SHP77 (cell line): ENCODE data around the gene DUS1L.
A peak's percentile ranks its signal among the peaks of the same experiment; 100 is the strongest.

Experiments used
- DNase-seq, 2 experiments: peaks; one replicate each; lab custom pipeline; 2025; lab: John Stamatoyannopoulos, UW

The DUS1L gene

DNA sequence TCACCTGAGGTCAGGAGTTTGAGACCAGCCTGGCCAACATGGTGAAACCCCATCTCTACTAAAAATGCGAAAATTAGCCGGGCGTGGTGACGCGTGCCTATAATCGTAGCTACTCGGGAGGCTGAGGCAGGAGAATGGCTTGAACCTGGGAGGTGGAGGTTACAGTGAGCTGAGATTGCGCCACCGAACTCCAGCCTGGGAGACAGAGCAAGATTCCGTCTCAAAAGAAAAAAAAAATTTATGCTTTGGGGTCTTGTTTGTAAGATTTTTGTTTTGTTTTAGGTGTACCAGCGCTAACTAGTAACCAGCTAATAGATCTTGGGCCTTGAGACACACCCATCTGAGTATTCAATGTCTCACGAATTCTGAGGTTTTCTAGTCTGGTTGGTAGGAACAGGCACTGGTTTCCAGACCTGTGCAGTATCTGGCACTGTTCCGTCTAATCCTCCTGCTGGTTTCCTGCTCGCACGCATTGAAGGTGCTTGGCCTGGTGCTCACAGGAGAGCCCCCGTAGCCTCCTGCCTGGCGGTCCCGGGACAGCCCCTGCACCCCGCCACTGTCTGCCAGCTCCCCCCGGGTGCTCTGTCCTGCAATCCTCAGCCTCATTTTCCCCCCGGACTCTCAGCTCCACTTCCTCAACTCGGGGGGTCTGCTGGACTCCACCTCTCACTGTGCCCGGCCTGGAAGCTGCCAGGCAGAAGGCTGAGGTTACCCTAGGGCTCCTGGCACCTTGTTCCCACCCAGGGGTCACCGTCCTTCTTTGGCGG lies 10.6 kb upstream of the DUS1L start:
- no peak for DNase-seq

DNA sequence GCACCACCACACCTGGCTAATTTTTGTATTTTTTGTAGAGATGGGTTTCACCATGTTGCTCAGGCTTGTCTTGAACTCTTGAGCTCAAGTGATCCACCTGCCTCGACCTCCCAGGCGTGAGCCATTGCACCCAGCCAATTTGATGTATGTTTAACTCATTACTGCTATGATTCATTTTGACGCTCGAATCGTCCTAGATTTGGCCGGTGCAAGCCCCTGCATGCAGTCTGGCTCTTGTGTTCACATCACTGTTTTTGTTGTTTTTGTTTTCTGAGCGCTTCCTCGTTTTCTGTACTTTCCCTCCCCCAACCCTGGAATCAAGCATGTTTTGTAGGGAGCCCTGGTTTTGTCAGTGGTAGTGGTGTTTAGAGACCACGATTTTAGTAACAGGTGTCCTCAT lies 7.8 kb upstream of the DUS1L start:
- no peak for DNase-seq

DNA sequence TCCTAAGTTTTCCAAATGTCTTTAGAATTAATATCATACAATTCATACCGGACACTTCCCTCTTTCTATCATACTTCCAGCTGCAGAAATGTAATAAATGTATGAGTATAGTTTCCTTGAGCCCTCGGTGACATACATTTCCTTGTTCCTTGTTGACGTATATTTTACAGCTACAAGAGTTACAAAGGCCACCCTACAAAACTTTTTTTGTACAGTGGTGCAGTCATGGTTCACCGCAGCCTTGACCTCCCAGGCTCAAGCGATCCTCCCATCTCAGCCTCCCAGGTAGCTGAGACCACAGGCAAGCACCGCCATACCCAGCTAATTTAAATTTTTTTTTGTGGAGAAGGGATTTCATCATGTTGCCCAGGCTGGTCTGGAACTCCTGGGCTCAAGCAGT lies 7.2 kb upstream of the DUS1L start:
- no peak for DNase-seq

DNA sequence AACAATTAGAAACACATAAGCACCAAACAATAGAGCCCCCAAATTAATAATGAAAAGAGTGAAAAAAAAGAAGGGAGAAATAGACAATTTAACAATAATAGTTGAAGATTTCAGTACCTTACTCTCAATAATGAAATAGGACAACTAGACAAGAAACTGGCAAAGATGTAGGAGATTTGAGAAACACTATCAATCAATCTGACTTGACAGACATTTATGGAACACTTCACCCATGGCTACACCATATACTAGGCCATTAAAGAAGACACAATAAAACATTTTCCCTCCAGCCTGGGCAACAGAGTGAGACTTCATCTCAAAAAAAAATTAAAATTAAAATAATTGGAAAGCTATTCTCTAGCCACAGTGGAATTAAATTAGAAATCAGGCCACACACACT lies 5.0 kb upstream of the DUS1L start:
- DNase-seq, result no peak

DNA sequence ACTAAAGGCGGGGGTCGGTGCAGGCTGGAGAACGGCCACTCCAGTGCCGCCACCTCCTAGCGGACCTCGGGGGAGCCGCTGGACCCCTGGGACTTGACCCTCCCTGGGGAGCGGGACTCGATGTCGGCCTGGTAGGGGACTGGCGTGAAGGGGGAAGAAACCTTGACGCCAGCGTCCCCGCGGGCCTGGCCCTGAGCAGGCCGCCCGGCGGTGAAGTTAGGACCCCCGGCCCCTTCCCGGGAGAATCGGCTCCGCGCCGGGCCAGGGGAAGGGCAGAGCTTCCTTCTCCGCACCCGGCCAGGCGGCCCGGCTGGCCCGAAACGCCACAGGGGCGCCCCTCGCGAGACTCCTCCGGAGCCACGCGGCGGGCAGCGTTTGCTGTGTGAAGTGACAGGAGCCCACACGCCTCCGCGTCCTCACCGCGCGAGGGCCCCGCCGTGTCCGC lies 389 bp downstream of the DUS1L start:
- DNase-seq, result no peak

DNA sequence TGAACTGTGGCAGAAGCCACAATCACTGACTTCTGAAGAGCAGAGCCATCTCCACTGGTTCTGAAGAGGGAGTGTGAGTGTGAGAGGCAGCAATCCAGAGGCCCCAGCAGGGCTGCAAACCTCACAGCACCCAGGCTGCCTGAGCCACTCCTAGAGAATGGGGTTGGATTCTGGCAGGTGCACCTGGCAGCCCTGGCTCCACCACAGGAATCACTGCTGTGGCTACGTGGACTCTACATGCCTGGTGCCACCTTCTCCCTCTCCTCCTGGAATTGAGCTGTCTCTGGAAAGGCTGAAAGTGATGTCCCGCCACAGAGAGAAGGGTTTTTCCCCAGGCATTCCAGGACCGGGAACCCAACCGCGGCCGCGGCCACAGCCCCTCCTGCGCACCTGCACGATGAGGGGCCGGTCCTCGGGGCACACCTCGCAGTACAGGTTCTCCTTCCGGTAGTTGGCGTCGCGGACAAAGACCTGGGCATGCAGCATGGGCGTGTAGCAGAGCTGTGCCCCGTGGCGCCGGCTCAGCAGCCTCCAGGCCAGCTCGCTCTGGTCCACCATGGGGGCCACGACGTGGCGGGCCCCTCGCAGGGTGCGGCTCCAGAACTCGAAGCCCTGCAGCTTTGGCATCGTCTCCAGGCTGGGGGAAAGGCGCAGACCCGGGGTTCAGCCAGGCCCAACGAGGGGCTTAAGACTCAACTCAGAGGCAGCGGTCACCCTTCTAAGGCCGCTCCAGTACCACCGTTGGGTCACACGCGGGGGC lies 991 bp downstream of the DUS1L start:
- DNase-seq, result peak in 1 of 2 experiments; percentile 33

DNA sequence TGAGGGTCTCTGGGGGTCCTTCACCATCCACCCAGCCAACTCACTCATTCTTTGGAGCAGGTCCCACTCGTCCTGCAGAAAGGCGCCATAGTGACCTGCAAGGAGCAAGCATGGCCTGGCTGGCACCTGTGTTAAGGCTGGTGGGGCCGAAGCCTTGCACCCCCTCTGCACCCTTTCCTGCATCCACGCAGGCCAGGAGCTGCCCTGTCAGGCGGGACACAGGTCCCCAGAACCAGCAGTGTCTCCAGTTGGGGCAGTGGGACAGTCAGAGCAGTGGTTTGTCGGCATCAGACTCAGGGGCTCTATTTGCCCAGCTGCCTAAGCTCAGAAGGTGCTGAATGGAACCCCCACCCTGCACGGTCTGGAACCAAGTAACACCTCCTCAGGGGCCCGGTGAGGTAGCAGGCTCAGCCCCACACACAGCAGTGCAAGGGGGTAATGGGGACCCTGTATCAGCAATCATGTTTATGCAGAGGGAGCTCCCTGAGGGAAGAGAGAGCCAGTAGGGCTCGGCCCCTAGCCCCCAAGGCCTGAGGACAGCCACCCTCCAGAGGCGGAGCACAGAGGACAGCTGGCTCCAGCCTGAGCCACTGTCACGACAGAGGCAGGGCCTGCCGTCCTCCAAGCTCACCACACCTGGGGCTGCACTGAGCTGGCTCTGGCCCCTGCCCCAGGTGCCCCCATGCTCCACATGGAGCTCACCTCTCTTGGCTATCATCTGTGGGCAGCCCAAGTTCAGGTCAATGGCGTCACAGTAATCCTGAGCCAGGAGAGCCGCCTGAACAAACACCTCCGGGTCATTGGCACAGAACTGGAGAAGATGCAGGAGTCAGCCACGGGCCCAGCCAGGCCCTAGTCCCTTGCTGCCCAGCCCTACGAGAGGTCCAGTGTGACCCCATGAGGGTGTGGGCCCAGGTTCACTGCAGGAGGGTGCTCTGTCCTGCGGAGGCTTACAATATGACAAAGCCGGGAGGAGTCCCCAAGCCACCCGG lies 1.9 kb downstream of the DUS1L start:
- no peak for DNase-seq

DNA sequence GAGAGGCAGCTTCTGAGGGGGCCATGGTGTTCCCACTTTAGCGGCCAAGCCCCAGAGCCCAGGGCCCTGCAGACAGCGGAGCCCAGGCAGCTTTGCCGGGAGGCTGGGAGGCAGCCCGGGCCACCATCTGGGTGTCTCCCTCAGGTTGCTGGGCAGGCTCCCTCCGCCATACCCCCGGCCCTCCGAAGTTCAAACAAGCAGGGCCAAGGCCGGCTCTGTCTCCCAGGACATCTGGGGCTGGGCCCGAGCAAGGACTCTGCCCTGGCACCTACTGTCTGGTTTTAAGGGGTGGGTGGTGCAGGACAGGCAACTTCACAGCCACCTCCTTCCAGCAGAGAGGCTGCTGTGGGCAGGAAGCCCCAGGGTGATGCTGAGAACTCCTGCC lies 2.6 kb downstream of the DUS1L start:
- no peak for DNase-seq

DNA sequence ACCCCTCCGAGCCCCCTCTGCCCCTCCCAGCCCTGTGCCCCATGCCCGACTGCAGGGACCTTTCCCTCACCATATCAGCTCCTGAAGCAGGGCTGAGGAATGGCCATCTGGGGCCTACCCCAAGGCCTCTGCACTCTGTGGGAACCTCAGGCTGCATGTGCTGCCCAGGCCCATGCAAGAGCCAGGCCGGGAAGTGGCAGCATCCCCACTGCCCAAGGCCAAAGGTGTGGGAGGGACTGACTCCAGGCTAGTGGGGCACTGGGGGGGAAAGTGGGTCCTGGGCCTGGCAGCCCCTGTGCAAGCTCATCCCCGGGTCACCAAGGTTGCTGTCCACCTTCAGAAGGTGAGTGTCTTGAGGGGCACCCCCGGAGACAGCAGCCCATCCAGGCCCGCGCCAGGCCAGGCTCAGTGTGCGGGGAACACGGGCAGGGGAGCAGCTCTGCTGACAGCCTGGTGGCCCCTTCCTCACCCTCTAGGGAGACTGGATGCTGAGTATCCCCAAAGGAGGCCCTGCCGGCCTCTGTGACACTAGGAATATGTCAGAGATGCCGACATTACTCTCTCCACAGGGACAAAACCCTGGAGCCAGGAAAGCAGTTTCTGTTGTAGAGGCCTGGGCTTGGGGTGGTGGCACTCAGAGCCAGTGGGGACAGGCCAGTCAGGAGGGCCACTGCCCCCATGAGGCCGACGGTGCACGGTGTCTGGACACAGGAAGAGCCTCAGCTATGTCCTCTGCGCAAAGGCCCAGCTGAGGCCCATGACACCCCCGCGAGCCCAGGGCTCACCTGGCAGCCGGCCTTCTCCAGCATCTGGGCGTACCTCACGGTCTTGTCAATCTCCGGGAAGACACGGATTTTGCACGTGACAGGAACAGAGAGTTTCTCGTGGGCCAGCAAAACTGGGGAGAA lies 3.3 kb downstream of the DUS1L start:
- DNase-seq, result no peak

DNA sequence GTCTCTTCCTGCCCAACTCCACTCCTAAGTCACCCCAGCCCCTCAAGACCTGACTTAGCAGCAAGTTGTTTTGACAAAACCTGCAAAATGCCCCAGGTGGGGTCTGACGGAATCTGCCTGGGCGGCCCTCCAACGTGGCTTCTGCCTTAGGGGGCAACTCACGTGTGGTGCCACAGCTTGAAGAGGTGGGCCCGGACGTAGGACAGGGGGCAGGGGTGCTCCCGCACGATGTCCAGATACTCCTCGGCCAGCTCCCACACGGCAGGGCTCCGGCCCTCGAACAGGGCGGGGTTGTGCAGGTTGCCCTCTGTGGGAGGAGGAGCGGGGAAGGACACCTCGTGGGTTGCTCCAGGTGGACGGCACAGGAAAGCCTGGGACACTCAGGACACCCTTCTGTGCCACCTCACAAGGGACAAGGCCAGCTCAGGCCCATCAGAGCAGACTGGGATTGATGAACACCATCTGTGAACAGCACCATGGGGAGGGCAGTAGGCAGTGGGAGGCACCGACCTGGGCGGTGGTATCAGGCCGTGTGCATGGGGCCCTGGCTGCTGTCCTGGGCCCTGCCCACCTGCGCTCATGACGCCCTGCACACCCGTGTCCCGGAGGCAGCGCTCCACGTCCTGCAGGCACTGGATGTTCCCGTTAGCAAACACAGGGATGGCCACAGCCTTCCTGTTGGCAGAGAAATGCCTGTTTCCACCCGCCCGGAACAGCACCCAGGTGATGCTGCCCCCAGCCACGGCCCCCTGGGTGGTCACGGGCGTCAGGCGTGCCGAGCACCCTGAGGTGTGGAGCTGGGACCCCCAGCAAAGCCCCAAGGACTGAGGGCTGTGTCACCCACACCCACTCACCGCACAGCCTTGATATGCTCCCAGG lies 4.3 kb downstream of the DUS1L start:
- no peak for DNase-seq

DNA sequence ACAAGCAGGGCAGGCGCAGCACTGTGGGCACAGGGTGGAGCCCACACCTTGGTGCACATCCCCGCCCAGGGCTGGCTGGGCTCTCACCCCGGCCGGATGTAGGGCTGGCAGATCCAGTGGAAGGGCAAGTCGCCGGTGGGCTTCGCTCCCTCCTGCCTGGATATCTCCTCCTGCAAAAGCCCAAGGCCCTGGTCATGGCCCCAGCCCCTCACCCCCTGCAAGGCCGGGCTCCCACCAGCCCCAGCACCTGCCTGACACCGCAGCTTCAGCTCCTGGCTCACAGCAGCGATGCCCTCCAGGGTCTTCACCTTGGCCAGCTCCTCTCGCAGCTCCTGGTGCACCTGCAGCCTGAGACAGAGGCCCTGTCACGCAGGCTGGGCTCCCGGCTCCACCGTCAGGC lies 5.0 kb downstream of the DUS1L start:
- DNase-seq, result no peak

DNA sequence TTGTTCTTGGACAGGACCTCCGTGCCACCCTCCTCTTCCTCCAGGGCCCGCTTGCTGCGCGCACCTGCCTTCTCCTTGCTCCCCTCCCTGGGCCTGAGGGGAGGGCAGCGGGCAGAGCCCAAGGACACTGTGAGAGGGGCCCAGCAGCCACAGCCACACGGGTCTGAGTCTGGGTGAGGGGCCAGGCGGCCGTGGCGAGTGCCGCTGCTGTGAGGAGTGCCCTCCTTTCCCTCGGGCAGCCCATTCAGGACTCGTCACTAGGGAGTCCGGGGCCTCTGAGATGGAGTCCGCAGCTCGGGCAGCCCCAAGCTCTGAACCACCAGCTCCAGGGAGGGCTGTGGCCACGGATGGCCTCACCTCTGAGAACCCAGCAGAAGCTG lies 5.6 kb downstream of the DUS1L start:
- DNase-seq, result no peak

DNA sequence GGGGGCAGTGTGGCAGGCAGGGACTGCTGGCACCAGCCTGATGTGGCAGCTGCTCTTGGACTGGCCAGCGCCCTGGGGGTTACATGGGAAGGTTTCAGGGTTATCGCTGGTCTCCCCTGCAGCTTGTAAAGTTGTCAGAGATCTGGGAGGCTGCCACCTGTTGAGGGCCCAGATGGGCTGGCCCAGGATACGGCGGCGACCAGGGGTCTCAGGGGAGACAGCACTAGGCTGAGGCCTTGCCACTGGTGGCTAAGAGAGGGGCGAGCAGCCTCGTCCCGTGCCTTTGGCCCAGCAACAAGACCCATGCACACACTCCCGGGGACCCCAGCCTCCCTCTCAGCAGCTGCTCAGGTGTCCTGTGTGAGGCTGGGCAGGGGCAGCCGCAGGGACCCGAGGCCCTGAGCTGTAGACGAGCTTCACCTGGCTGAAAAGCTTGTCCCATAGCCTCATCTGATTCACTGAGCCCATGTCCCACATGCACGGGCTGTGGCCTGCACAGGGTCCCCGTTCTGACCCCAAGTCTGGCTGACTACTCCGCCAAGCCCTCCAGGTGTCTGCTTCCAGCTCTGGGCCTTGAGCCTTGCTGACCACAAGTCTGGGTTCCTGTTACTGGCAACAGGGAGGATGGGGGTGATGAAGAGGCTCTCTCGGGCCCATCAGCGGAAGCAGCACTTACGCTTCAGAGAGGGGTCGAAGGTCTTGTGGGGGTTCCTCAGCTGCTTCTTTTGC lies 6.2 kb downstream of the DUS1L start:
- DNase-seq, result no peak

DNA sequence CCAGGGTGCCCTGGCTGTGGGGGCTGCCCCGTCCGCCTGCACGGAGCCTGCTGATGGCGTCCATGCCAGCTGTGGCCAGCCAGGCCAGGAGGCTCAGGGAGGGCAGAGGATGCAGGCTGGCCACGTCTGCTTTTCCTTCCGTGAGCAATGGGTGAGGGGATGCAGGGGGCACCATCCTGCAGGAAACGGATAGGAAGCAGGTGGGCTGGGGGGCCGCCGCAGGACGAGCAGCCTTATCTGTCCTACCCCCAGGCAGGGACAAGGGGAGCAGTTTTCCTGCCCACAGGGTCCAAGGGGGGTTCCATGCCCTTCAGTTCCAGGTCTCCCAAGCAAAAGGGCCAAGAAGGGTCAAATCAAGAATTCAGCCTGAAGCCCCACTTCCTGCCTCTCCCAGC lies 6.8 kb downstream of the DUS1L start:
- no peak for DNase-seq

DNA sequence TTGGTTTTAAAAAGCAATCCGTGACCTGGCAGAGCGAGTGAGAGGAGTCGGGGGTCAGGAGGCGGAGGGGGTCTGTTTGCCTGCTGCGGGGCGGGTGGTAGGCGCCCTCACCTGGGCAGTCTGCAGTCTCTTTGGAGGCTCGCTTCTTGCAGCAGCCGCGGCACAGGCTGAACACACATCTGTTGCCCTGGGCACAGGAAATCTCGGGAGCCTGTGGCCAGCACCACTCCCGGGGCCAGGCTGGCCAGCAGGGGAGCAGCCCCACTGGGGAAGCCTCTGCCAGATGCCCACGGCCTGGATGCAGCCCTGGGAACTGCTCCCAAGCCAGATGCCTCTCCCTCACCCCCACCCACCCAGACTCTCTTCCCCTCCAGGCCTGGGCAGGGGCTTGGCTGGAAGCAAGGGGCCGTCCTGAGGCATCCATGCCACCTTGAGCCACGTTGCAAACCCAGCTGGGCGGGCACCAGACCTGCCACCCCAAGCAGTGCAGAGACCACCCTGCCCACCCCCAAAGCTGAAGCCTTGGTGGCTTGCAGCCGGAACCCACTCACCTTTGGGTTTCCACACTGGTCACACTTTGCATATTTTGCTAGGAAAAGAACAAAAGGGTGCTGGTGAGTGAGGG lies 7.3 kb downstream of the DUS1L start:
- DNase-seq, result no peak

DNA sequence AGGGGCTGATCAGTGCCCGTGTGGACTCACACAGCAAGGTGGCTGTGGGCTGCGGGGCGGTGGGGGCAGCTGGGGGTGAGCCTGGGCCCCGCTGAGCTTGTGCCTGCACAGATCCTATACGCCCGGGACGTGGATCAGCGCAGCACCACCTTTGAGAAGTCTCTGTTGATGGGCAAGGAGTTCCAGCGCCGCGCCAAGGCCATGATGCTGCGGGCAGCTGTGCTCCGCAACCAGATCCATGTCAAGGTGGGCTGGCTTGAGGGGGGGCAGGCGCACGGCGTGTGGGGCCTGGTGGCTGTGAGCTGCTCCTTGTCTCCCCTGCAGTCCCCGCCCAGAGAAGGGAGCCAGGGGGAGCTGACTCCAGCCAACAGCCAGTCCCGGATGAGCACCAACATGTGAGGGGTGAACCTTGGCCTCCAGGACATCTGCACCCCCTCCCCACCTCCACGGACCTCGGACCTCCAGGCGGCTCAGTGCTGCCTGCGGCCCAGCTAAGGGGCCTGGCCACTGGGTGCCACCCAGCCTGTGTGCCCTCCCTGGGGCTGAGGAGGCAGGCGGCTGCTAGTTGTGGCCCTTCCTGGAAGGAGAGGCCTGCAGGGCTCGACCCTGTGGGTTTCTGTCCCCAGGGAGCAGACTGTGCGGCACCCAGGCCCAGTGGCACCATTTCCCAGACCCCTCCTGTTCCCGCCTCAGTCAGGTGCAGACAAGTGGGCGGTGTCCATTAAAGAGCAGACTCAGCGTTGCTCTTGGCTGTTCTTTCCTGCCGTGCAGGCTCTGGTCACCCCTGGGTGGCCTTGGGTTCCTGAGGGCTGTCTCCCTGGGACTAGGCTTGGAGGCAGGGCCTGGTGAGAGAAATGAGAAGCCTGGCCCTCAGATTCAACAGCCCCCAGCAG lies 8.6 kb downstream of the DUS1L start:
- no peak for DNase-seq

DNA sequence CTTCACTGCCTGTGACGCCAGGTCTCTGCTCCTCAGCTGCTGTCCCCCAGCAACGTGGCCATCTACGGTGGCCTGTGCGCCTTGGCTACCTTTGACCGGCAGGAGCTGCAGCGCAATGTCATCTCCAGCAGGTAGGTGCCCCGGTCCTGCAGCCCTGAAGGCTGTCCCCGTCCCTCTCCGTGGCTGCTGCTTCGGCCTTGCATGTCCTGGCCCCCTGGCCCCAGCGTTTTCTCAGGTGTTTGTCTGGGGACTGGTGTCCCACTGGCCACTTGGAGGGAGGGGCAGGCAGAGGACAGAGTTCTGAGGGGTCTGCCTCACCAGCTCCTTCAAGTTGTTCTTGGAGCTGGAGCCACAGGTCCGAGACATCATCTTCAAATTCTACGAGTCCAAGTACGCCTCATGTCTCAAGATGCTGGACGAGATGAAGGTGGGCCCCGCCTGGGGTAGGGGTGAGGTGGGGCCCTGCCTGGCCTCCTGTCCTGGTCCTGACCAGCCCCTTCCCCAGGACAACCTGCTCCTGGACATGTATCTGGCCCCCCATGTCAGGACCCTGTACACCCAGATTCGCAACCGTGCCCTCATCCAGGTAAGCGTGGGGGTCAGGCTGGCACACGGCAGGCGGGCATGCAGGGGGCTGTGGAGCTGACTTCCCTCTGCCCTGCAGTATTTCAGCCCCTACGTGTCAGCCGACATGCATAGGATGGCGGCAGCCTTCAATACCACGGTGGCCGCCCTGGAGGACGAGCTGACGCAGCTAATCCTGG lies 9.5 kb downstream of the DUS1L start:
- DNase-seq, result no peak
